GM18505 (cell line): ENCODE measurements around the gene MMP15.
"Not testable (repeated sequence)": the region's sequence is repeated elsewhere in the genome, so short reads cannot be mapped to it uniquely, and the experiment has no call there.

Source experiments
- ATAC-seq: cut with Tn5 transposase; IDR thresholded peaks from one replicate; pipeline ENCODE4 v1.9.1; 2021; ENCODE audit not compliant: unreplicated experiment
- POLR2A ChIP-seq: IDR thresholded peaks from 4 replicates; pipeline ENCODE4 v1.6.1; 2011; ENCODE audit warnings: borderline replicate concordance; ENCODE audit not compliant: insufficient read depth, insufficient read length; ENCODE audit errors: extremely low read depth

MMP15 gene

GRCh38 chr16:58077796-58078195 lies 52.2 kb downstream of the MMP15 start:
- no peak for TF ChIP-seq POLR2A

DNA sequence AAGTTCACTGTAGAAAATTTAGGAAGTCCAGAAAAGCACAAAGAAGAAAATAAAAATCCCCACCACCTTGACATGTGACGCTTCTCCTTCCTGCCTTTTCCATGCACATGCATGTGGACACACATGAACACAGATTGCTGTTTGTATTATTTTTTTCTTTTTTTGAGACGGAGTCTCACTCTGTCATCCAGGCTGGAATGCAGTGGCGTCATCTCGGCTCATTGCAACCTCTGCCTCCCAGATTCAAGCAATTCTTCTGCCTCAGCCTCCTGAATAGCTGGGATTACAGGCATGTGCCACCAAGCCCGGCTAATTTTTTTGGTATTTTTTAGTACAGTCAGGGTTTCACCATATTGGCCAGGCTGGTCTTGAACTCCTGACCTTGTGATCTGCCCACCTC lies 55.1 kb downstream of the MMP15 start:
- ATAC-seq = not testable (repeated sequence)

More at GRCh38 chr16:58077796-58078195, 52.2 kb downstream of the MMP15 start:
- no peak for ATAC-seq

- no peak for ATAC-seq
- TF ChIP-seq POLR2A = no peak
Measured at GRCh38 chr16:58082381-58082780, 56.8 kb downstream of the MMP15 start.

GRCh38 chr16:58084635-58085034 lies 59.1 kb downstream of the MMP15 start:
- no peak for ATAC-seq
- TF ChIP-seq POLR2A = no peak

GRCh38 chr16:58085171-58085570 lies 59.6 kb downstream of the MMP15 start:
- no peak for ATAC-seq
- TF ChIP-seq POLR2A = no peak

DNA sequence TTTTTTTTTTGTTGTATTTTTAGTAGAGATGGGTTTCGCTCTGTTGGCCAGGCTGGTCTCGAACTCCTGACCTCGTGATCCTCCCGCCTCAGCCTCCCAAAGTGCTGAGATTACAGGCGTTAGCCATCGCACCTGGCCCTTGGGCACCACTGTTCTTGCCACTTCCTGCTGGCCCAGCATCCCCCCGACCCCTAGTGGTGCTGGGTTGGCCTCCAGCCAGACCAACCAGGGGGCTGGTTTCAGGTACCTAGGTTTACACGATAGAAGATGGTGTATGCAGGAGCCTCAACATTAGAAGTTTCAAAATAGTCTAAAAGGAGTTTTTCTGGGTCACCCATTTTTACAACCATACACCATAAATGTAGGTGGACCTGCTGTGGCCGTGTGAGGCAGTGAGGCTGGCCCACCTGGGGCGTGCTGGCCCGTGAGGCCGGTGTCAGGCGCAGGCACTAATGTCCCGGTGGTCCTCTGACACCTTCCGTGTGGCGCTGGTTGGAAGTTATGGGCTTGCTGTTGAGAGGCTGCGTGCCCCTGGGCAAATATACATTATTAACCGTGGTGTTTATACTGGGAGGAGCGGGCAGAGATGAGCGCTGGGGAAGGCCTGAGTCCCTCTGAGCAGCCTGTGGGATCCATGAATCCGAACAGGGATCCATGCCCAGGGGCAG lies 60.2 kb downstream of the MMP15 start:
- no peak for ATAC-seq
- TF ChIP-seq POLR2A = no peak

- no peak for ATAC-seq
- TF ChIP-seq POLR2A = no peak
Measured at GRCh38 chr16:58086381-58087208, 61.0 kb downstream of the MMP15 start.

DNA sequence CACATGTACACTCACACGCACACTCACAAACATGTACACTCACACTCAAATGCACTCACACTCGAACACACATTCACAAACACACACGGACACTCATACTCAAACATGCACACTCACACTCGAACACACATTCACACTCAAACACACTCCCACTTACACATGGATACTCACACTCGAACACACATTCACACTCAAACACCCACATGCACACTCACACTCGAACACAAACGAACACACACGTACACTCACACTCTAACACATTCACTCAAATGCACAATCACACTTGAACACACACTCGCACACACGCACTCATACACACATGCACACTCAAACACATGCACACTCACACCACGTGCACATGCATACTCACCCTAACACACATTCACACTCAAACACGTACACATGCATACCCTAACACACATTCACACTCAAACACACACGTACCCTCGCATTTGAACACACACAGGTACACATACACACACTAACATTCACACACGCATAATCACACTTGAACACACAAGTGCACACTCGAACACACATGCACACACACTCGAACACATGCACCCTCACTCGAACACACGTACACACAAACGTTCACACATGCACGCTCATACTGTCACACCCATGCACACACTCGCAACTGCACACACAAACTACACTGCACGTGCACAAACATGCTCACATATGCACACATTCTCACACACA lies 61.8 kb downstream of the MMP15 start:
- no peak for TF ChIP-seq POLR2A
- no peak for ATAC-seq

DNA sequence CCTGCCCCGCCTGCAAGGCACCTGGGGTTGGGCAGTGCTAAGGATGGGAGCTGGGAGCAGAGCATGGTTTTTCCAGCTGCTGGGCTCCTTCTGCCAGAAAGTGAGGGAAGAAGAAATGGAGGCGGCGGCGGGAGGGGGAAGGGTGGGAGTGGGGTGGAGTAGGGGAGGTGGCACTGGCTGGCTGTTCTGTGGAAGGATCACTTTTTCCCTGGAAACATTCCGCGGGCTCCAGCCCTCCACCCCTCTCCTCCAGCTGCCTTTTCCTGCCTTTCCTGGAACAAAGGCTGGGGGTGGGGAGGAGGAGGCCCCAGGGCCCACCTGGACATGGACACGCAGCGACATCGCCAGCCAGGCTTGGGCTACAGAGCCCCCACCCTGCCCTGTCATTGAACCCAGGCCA lies 62.5 kb downstream of the MMP15 start:
- TF ChIP-seq POLR2A = no peak
- no peak for ATAC-seq

DNA sequence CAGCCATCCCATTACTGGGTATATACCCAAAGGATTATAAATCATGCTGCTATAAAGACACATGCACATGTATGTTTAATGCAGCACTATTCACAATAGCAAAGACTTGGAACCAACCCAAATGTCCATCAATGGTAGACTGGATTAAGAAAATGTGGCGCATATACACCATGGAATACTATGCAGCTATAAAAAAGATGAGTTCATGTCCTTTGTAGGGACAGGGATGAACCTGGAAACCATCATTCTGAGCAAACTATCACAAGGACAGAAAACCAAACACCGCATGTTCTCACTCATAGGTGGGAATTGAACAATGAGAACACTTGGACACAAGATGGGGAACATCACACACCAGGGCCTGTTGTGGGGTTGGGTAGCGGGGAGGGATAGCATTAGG lies 64.8 kb downstream of the MMP15 start:
- ATAC-seq = not testable (repeated sequence)

GRCh38 chr16:58094026-58094425 lies 68.5 kb downstream of the MMP15 start:
- TF ChIP-seq POLR2A = no peak
- no peak for ATAC-seq

GRCh38 chr16:58094791-58095574 lies 69.4 kb downstream of the MMP15 start:
- TF ChIP-seq POLR2A = no peak
- ATAC-seq = no peak

DNA sequence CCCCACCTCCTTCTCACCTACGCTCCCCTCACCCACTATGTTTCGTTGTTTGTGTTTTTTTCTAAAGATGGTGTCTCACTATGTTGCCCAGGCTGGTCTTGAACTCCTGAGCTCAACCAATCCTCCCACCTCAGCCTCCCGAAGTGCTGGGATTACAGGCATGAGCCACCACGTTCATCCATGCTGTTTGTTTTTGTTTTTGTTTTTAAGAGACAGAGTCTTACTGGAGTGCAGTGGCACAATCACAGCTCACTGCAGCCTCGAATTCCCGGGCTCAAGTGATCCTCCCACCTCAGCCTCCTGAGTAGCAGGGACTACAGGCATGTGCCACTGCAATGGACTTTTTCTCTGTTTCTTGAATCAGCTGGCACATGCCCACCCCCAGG lies 70.0 kb downstream of the MMP15 start:
- not testable (repeated sequence) for ATAC-seq
